T-helper 17 cell (primary cell): ENCODE results near the gene SRRM4. TPM values are rescaled to one million over a fixed set of nuclear protein-coding genes. Genes with fewer than 3 reads are reported as not detected.

Experiments
- ATAC-seq: fragments of 150-1000 bp; cut with Tn5 transposase; 2 replicates; pipeline ENCODE4 v1.10.0; 2021; ENCODE audit warnings: mild to moderate bottlenecking, moderate library complexity
- DNase-seq, 3 donors: peaks; one replicate each; pipeline versions ENCODE4 v3.0.0 to v3.0.0-alpha.2; 2020 to 2021
- H3K9me3 ChIP-seq: one replicate; pipeline ENCODE4 v1.7.0; 2013; ENCODE audit warnings: low read length, mild to moderate bottlenecking; ENCODE audit not compliant: control insufficient read depth, poor library complexity, severe bottlenecking
- H3K27ac Mint-ChIP-seq: one replicate; pipeline ENCODE4 v1.8.0; 2022; ENCODE audit warnings: mild to moderate bottlenecking, moderate library complexity, mixed read lengths
- H3K27me3 Mint-ChIP-seq: one replicate; pipeline ENCODE4 v1.8.0; 2022; ENCODE audit warnings: mixed read lengths
- H3K36me3 Mint-ChIP-seq: one replicate; pipeline ENCODE4 v1.8.0; 2022; ENCODE audit warnings: low read depth, mixed read lengths
- H3K4me1 Mint-ChIP-seq: one replicate; pipeline ENCODE4 v1.8.0; 2022; ENCODE audit warnings: mild to moderate bottlenecking, mixed read lengths
- H3K4me3 Mint-ChIP-seq: one replicate; pipeline ENCODE4 v1.8.0; 2022; ENCODE audit warnings: mild to moderate bottlenecking, moderate library complexity, mixed read lengths
- total RNA-seq, 4 donors: library from RNA in 2 of 4; stranded (reverse) in 2 of 4; gene quantifications; one replicate each; pipeline ENCODE4 v1.2.3 and lab custom pipeline; 2022 to 2026

The SRRM4 gene
- total RNA-seq, 2 donors from 2014 or later: not detected

DNA sequence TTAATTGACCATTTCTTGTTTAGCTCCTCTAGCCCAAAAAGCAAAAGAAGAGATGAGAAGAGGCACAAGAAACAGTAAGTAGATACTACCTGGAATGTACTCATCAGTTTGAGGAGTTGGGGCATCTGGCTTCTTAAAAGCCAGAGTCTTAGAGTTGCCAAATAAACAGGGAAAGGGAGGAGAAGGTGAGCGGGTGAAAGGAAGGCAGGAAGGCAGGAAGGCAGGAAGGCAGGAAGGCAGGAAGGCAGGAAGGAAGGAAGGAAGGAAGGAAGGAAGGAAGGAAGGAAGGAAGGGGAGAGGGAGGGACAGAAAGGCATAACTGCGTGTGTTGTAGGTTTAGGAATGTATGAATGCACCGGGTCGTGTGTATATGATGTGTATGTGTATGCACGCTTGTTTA, 140.7 kb downstream of the SRRM4 start:
- Mint-ChIP-seq H3K36me3 (no peaks in the 10 kb centered on the region), H3K27ac (no peak overlapping the region), H3K4me1 (no peaks in the 10 kb centered on the region), H3K27me3 (peaks cover 21% of the 10 kb centered on the region), H3K4me3 (no peak overlapping the region)
- H3K9me3 ChIP-seq: no peaks in the 10 kb centered on the region
- no peak for ATAC-seq
- DNase-seq: no peak

DNA sequence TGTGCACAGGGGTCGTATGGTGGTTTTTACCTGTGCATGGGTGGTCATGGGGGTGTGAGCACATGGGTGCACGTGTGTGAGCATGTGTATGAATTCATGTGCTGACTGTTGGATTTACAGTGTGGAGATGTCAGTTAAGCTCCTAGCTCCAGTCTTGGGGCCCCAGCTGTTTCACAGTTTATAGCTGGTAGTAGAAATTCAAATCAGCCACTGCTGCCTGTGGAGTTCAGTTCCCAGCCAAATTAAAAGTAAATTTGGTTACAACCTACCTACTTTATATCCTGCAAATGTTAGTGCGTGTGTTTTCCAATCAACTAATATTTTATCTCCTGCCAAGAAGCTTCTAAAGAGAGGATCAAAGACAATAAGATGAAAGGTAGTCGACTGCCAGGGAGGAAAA, 141.4 kb downstream of the SRRM4 start:
- no peak for ATAC-seq
- no peaks in the 10 kb centered on the region for H3K9me3 ChIP-seq
- Mint-ChIP-seq H3K27ac (no peak overlapping the region), H3K27me3 (peaks cover 15% of the 10 kb centered on the region), H3K4me1 (no peaks in the 10 kb centered on the region), H3K36me3 (no peaks in the 10 kb centered on the region), H3K4me3 (no peak overlapping the region)
- DNase-seq: no peak

DNA sequence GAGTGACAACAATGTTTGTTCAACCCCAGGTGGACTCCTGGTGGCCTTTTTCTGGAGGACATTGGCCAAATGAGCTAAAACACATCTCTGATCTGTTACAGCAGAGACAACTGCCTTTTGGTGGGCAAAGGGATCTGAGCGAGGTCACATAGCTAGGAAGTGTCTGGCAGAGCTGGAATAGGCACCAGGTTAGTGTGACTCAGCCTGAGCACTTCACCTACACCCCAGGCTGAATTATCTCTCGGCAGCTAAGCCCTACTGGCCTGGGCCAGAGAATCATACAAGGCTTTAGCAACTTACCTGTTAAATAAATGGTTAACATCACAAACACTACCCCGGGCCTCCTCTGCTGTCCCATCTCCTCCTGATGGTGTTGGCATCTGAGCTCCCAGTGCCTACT, 147.2 kb downstream of the SRRM4 start:
- no peaks in the 10 kb centered on the region for H3K4me1 Mint-ChIP-seq
- ATAC-seq: no peak

DNA sequence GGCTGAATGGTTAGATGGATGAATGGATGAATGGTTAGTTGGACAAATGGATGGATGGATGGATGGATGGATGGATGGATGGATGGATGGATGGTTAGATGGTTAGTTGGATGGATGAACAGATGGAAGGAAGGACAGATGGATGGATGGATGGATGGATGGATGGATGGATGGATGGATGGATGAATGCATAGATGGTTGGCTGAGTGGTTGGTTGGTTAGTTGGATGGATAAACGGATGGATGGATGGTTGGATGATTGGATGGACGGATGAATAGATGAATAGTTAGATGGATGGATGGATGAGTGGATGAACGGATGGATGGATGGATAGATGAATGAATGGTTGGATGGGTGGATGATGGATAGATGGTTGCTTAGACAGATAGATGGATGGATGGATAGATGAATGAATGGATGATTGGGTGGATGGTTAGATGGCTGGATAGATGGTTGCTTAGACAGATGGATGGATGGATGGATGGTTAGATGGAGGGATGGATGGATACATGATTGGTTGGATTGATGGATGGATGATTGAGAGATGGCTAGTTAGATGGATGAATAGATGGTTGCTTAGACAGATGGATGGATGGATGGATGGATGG, 148.6 kb downstream of the SRRM4 start:
- DNase-seq (no peak), ATAC-seq (no peak)
- H3K9me3 ChIP-seq: no peaks in the 10 kb centered on the region
- H3K27me3 Mint-ChIP-seq: no peaks in the 10 kb centered on the region
- H3K36me3 Mint-ChIP-seq: no peaks in the 10 kb centered on the region
- H3K4me1 Mint-ChIP-seq: no peaks in the 10 kb centered on the region
- no peak overlapping the region for H3K4me3 Mint-ChIP-seq
- H3K27ac Mint-ChIP-seq: no peak overlapping the region

More for the DNA sequence above, 147.2 kb downstream of the SRRM4 start:
- peaks cover under 1% of the 10 kb centered on the region for H3K27me3 Mint-ChIP-seq
- H3K36me3 Mint-ChIP-seq: no peaks in the 10 kb centered on the region
- no peaks in the 10 kb centered on the region for H3K9me3 ChIP-seq
- DNase-seq: no peak
- H3K4me3 Mint-ChIP-seq: no peak overlapping the region
- no peak overlapping the region for H3K27ac Mint-ChIP-seq

DNA sequence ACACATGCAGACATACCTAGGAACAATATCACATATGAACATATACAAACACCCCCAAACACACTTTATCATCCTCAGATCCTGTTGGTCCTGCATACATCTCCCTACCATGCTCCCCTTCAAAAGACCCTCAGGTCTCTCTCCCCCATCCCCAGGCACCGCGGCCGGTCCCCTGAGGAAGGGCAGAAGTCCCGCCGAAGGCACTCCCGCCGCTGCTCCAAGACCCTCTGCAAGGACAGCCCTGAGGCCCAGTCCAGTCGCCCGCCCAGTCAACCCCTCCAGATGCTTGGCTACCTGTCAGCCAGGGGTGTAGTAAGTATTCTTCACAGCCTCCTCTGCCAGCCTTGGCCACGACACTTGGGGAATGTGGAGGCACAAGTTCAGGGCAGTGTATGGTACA, 149.2 kb downstream of the SRRM4 start:
- no peaks in the 10 kb centered on the region for H3K27me3 Mint-ChIP-seq
- no peaks in the 10 kb centered on the region for H3K36me3 Mint-ChIP-seq
- H3K9me3 ChIP-seq: no peaks in the 10 kb centered on the region
- H3K4me3 Mint-ChIP-seq: no peak overlapping the region
- ATAC-seq (no peak), DNase-seq (no peak)
- H3K27ac Mint-ChIP-seq: no peak overlapping the region
- H3K4me1 Mint-ChIP-seq: no peaks in the 10 kb centered on the region

DNA sequence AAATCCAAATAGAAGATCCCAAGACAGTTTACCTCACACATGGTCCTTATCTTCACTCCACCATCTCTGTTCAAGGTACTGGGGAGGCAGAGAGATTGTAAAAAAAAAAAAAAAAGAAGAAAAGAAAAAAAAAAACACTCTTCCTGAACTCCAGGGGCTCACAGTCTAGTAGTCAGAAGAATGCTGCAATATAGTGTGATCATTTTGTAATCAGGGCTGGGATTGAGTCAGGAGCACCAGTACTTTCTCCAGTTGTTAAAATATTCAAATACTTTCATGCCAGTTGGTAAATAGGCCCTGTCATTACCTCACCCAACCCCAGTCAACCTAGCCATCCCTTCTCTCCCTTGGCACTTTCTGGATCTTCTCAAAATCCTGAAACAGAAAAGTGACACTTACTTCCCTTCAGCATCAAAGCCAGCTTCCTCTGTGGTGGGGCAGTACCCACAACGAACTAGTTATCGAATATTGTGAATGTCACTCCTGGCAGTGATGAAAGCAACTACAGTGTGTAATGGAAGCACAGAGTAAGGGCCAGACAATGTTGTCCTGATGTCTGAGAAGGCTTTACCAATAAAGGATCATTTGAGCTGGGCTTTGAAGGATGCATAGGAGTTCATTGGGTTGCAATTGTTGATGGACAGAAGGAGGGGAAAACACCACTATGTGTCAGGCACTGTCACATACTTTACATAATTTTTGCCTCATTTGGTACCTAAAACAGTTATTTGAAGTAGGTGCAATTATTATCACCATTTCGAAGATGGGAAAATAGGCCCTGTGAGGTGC, 153.1 kb downstream of the SRRM4 start:
- Mint-ChIP-seq H3K4me1 (no peaks in the 10 kb centered on the region), H3K36me3 (no peaks in the 10 kb centered on the region), H3K27me3 (no peaks in the 10 kb centered on the region), H3K4me3 (no peak overlapping the region), H3K27ac (no peak overlapping the region)
- H3K9me3 ChIP-seq: no peaks in the 10 kb centered on the region
- no peak for ATAC-seq
- DNase-seq: no peak

DNA sequence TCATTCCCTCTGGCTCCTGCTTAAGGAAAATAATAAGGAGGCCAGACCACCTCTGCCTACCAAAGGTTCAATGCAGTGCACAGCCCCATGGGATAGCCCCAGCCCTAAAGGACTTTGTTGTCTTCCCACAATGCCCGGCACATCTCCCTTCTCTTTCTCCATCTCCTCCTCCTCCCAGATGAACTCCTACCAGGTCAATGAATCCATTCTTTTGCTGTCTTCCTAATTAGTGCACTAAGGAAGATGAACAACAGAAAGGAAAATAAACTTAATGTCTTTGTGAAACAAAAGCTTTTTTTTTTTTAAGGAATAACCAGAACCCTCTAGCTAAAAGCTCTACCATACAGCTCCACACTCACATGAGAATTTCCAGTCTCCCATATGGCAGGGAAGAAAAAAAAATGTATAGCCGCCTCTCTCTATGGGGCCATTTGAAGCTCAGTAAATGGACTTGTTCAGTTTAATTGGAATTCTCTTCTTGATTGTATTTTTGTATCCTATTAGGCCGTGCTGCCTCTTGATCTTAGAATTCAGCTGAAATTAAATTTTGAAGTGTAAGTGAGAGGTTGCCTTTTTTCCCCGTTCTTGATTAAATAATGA, 155.6 kb downstream of the SRRM4 start:
- DNase-seq: no peak
- no peak overlapping the region for H3K27ac Mint-ChIP-seq
- ATAC-seq: no peak
- H3K4me1 Mint-ChIP-seq: no peaks in the 10 kb centered on the region
- H3K27me3 Mint-ChIP-seq: no peaks in the 10 kb centered on the region
- no peaks in the 10 kb centered on the region for H3K9me3 ChIP-seq
- no peak overlapping the region for H3K4me3 Mint-ChIP-seq
- no peaks in the 10 kb centered on the region for H3K36me3 Mint-ChIP-seq

DNA sequence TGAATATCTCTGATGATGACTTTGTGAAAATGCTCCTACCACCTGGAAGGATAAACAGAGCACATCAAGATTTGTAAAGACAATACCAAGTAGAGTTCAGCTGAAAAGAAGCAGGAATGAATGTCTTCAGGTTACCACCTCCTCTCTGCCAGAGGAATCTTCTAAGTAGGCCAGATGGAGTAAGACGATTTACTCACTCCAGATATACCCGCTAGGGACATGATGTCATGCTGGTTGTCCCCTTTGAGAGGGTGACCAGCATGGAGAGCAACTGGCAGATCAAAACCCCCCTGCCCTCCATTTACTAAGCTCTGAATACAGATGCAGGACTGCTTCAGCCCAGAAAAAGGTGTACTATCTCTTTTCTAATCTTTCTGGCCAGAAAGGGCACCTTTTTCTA, 158.1 kb downstream of the SRRM4 start:
- no peaks in the 10 kb centered on the region for H3K4me1 Mint-ChIP-seq
- no peak overlapping the region for H3K4me3 Mint-ChIP-seq
- no peaks in the 10 kb centered on the region for H3K9me3 ChIP-seq
- ATAC-seq: no peak
- H3K36me3 Mint-ChIP-seq: no peaks in the 10 kb centered on the region
- H3K27ac Mint-ChIP-seq: no peak overlapping the region
- peaks cover 7% of the 10 kb centered on the region for H3K27me3 Mint-ChIP-seq
- DNase-seq: no peak

DNA sequence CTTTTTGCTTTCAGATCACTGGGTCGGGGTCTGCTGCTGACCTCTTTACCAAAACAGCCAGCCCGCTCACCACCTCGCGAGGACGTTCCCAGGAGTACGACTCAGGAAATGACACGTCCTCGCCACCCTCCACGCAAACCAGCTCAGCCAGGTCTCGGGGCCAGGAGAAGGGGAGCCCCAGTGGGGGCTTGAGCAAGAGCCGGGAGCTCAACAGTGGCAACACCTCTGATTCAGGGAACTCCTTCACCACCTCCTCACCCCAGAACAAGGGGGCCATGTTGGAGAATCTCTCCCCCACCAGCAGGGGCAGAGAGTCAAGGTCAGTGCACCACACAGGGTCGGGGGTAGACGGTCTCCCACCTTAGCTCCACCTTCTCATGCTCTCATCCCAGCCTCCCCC, 164.0 kb downstream of the SRRM4 start:
- H3K27me3 Mint-ChIP-seq: peaks cover 14% of the 10 kb centered on the region
- no peak for DNase-seq

DNA sequence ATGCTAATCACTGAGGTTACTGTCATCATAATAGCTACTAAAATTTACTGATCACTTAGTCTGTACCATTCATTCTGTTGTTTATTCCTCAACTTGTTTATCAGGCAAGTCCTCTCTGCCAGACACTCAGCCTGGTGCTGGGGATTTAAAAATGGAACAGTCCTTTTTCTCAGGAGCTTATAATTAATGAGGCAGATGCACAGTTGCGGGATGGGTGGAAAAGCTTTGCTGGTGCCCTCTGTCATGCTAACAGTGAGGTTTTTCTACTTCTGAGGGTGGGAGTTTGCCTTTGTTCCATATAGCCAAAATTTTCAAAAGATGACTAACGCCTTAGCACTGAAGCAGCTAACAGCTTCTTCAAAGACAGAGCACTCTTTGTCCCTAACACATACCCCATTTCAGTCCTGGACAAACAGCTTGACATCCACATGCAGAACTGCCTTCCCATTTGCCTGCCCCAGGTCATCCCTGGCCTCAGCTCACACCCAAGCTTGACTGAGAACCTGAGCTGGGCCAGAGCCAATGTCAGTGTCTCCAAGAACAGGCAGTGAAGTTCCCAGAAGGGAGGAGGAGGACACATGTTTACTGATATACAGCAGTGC, 166.6 kb downstream of the SRRM4 start:
- H3K9me3 ChIP-seq: no peaks in the 10 kb centered on the region
- no peaks in the 10 kb centered on the region for H3K36me3 Mint-ChIP-seq
- H3K27me3 Mint-ChIP-seq: peaks cover 21% of the 10 kb centered on the region
- no peak overlapping the region for H3K4me3 Mint-ChIP-seq
- H3K4me1 Mint-ChIP-seq: no peaks in the 10 kb centered on the region
- DNase-seq (no peak), ATAC-seq (no peak)
- H3K27ac Mint-ChIP-seq: no peak overlapping the region

More for the DNA sequence above, 164.0 kb downstream of the SRRM4 start:
- no peak overlapping the region for H3K27ac Mint-ChIP-seq
- ATAC-seq: no peak
- no peaks in the 10 kb centered on the region for H3K9me3 ChIP-seq
- no peaks in the 10 kb centered on the region for H3K4me1 Mint-ChIP-seq
- H3K36me3 Mint-ChIP-seq: no peaks in the 10 kb centered on the region
- H3K4me3 Mint-ChIP-seq: no peak overlapping the region

DNA sequence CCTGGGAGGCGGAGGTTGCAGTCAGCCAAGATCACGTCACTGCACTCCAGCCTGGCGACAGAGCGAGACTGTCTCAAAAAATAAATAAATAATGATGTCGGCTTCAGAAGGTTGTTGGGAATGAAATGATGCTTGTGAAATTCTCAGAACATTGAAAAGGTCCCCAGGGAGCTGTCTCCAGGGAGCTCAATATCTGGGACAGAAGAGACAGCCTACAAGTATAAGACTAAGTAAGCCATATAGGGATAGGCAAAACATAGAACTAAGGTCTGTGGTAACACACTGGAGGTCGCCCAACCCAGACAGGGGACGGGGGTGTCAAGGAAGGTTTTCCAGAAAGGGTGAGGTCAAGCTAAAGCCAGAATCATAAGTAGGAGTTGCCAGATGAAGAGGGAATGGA, 167.9 kb downstream of the SRRM4 start:
- H3K27me3 Mint-ChIP-seq: peaks cover 27% of the 10 kb centered on the region
- DNase-seq (no peak), ATAC-seq (no peak)
- H3K9me3 ChIP-seq: no peaks in the 10 kb centered on the region
- peaks cover 2% of the 10 kb centered on the region for H3K36me3 Mint-ChIP-seq
- no peaks in the 10 kb centered on the region for H3K4me1 Mint-ChIP-seq
- H3K4me3 Mint-ChIP-seq: no peak overlapping the region
- H3K27ac Mint-ChIP-seq: no peak overlapping the region

DNA sequence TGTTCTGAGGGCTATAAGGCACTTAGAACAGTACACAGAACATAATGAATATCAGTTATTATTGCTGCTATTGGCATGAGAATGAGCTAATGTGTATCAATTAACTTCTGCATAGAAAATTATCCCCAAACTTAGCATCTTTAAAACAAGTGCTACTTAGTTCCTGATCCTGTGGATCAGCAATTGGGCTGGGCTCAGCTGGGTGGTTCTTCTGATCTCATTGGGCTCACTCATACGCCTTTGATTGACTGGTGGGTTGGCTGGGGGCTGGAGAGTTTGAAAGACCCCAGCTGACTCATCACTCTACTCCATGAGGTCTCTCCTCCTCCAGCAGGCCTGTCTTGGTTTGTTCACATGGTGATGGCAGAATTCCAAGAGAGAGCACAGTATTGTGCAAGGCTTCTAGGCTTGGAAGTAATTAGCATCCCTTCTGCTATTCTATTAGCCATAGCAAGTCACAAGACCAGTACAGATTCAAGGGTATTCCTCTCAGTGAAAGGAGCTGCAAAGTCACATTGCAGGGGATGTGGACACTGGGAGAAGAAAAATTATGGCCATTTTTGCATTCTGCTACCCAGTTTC, 170.2 kb downstream of the SRRM4 start:
- DNase-seq (no peak), ATAC-seq (no peak)
- Mint-ChIP-seq H3K4me3 (no peak overlapping the region), H3K27me3 (peaks cover 19% of the 10 kb centered on the region), H3K36me3 (peaks cover 2% of the 10 kb centered on the region), H3K27ac (no peak overlapping the region), H3K4me1 (no peaks in the 10 kb centered on the region)
- no peaks in the 10 kb centered on the region for H3K9me3 ChIP-seq
